ENCODE results near the gene FAM120C. TPM values are rescaled to one million over a fixed set of nuclear protein-coding genes. Genes with fewer than 3 reads are reported as not detected.

FAM120C gene
- total and polyA plus RNA-seq, 2 experiments from 2014 or later = 9.3 to 9.8 TPM

DNA sequence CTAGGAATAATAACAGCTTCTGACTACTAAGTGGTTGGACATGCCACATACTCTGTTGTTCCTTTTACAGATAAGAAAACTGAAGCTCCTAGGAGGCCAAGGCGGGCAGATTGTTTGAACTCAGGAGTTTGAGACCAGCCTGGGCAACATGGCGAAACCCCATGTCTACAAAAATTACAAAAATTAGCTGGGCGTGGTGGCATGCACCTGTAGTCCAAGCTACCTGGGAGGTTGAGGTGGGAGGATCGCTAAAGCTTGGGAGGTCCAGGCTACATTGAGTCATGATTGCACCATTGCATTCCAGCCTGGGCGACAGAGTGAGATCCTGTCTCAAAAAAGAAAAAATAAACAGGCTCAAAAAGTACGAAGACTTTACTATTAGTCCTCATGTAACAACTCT, 108.2 kb downstream of the FAM120C start (continued):
- TF ChIP-seq, protein P1, sequence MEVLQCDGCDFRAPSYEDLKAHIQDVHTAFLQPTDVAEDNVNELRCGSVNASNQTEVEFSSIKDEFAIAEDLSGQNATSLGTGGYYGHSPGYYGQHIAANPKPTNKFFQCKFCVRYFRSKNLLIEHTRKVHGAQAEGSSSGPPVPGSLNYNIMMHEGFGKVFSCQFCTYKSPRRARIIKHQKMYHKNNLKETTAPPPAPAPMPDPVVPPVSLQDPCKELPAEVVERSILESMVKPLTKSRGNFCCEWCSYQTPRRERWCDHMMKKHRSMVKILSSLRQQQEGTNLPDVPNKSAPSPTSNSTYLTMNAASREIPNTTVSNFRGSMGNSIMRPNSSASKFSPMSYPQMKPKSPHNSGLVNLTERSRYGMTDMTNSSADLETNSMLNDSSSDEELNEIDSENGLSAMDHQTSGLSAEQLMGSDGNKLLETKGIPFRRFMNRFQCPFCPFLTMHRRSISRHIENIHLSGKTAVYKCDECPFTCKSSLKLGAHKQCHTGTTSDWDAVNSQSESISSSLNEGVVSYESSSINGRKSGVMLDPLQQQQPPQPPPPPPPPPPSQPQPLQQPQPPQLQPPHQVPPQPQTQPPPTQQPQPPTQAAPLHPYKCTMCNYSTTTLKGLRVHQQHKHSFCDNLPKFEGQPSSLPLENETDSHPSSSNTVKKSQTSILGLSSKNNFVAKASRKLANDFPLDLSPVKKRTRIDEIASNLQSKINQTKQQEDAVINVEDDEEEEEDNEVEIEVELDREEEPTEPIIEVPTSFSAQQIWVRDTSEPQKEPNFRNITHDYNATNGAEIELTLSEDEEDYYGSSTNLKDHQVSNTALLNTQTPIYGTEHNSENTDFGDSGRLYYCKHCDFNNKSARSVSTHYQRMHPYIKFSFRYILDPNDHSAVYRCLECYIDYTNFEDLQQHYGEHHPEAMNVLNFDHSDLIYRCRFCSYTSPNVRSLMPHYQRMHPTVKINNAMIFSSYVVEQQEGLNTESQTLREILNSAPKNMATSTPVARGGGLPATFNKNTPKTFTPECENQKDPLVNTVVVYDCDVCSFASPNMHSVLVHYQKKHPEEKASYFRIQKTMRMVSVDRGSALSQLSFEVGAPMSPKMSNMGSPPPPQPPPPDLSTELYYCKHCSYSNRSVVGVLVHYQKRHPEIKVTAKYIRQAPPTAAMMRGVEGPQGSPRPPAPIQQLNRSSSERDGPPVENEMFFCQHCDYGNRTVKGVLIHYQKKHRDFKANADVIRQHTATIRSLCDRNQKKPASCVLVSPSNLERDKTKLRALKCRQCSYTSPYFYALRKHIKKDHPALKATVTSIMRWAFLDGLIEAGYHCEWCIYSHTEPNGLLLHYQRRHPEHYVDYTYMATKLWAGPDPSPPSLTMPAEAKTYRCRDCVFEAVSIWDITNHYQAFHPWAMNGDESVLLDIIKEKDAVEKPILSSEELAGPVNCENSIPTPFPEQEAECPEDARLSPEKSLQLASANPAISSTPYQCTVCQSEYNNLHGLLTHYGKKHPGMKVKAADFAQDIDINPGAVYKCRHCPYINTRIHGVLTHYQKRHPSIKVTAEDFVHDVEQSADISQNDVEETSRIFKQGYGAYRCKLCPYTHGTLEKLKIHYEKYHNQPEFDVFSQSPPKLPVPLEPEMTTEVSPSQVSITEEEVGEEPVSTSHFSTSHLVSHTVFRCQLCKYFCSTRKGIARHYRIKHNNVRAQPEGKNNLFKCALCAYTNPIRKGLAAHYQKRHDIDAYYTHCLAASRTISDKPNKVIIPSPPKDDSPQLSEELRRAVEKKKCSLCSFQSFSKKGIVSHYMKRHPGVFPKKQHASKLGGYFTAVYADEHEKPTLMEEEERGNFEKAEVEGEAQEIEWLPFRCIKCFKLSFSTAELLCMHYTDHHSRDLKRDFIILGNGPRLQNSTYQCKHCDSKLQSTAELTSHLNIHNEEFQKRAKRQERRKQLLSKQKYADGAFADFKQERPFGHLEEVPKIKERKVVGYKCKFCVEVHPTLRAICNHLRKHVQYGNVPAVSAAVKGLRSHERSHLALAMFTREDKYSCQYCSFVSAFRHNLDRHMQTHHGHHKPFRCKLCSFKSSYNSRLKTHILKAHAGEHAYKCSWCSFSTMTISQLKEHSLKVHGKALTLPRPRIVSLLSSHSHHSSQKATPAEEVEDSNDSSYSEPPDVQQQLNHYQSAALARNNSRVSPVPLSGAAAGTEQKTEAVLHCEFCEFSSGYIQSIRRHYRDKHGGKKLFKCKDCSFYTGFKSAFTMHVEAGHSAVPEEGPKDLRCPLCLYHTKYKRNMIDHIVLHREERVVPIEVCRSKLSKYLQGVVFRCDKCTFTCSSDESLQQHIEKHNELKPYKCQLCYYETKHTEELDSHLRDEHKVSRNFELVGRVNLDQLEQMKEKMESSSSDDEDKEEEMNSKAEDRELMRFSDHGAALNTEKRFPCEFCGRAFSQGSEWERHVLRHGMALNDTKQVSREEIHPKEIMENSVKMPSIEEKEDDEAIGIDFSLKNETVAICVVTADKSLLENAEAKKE (CRISPR knock-in tag; IDR thresholded peaks at IDR 0.05) = no peak
- TF ChIP-seq CREB1 (CRISPR knock-in tag; IDR thresholded peaks at IDR 0.05; ENCODE audit: low read depth) = no peak
- no peak for TF ChIP-seq JUNB (IDR thresholded peaks at IDR 0.05; ENCODE audit: unreplicated experiment)
- no peak for TF ChIP-seq NANOG (IDR thresholded peaks at IDR 0.05; ENCODE audit: borderline replicate concordance)
- TF ChIP-seq, protein P2, sequence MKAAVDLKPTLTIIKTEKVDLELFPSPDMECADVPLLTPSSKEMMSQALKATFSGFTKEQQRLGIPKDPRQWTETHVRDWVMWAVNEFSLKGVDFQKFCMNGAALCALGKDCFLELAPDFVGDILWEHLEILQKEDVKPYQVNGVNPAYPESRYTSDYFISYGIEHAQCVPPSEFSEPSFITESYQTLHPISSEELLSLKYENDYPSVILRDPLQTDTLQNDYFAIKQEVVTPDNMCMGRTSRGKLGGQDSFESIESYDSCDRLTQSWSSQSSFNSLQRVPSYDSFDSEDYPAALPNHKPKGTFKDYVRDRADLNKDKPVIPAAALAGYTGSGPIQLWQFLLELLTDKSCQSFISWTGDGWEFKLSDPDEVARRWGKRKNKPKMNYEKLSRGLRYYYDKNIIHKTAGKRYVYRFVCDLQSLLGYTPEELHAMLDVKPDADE (IDR thresholded peaks at IDR 0.05) = no peak
- TF ChIP-seq POLR2AphosphoS5 (IDR thresholded peaks at IDR 0.05; ENCODE audit: low read depth) = no peak
- TF ChIP-seq EZH2phosphoT487 (IDR thresholded peaks at IDR 0.05; ENCODE audit: unreplicated experiment) = no peak

DNA sequence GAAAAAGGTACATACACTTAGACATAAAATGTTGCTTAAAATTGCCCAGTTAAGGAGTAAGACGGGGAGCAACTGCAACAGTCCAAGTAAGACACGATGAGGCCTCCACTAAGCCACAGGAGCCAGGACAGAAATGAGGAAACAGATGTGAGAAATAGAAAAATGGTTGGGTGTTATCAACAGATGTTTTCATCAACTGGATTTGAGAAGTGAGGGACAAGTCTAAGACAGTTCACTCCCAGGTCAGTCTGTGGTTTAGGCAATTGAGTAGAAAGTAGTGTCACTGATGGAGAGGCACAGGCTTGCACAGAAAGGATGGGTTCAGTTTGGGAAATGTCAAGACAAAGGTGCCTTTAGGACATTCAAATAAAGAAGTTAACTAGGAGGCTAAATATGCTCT, 115.3 kb downstream of the FAM120C start:
- Histone ChIP-seq H3F3A (replicated peaks; ENCODE audit: low read depth) (no peaks in the 10 kb centered on the region), H3K9me2 (ENCODE audit: insufficient read depth) (no peaks in the 10 kb centered on the region), H3K79me2 (replicated peaks; ENCODE audit: insufficient read depth) (no peaks in the 10 kb centered on the region), H3K4me2 (no peak overlapping the region), H3K36me3 (ENCODE audit: insufficient read depth) (no peaks in the 10 kb centered on the region), H2AFZ (no peak overlapping the region), H3K4me1 (ENCODE audit: insufficient read depth) (0 out of 2 replicates have a peak, but pooled peaks cover 2% of the 10 kb centered on the region), H3K4me3 (no peak overlapping the region), H3K27ac (ENCODE audit: low read depth) (no peak overlapping the region), H4K20me1 (replicated peaks; ENCODE audit: insufficient read depth) (no peaks in the 10 kb centered on the region), H3K27me3 (ENCODE audit: insufficient read depth) (no peaks in the 10 kb centered on the region)
- Mint-ChIP-seq H3K9me3 (no peaks in the 10 kb centered on the region), H3K4me1 (peaks cover 9% of the 10 kb centered on the region), H3K36me3 (ENCODE audit: low read depth) (no peaks in the 10 kb centered on the region; the same call in 2 of the 3 replicates), H3K27me3 (ENCODE audit: insufficient read depth, low read depth, poor library complexity) (no peaks in the 10 kb centered on the region), H3K27ac (no peak overlapping the region), H3K4me3 (no peak overlapping the region)
- ATAC-seq (no peak), DNase-seq (ENCODE audit: low spot score) (no peak)
- no peak for TF ChIP-seq POLR2AphosphoS5 (IDR thresholded peaks at IDR 0.05; ENCODE audit: low read depth)
- TF ChIP-seq CREB1 (CRISPR knock-in tag; IDR thresholded peaks at IDR 0.05; ENCODE audit: low read depth) = no peak
- no peak for TF ChIP-seq JUNB (IDR thresholded peaks at IDR 0.05; ENCODE audit: unreplicated experiment)
- TF ChIP-seq, protein P3, sequence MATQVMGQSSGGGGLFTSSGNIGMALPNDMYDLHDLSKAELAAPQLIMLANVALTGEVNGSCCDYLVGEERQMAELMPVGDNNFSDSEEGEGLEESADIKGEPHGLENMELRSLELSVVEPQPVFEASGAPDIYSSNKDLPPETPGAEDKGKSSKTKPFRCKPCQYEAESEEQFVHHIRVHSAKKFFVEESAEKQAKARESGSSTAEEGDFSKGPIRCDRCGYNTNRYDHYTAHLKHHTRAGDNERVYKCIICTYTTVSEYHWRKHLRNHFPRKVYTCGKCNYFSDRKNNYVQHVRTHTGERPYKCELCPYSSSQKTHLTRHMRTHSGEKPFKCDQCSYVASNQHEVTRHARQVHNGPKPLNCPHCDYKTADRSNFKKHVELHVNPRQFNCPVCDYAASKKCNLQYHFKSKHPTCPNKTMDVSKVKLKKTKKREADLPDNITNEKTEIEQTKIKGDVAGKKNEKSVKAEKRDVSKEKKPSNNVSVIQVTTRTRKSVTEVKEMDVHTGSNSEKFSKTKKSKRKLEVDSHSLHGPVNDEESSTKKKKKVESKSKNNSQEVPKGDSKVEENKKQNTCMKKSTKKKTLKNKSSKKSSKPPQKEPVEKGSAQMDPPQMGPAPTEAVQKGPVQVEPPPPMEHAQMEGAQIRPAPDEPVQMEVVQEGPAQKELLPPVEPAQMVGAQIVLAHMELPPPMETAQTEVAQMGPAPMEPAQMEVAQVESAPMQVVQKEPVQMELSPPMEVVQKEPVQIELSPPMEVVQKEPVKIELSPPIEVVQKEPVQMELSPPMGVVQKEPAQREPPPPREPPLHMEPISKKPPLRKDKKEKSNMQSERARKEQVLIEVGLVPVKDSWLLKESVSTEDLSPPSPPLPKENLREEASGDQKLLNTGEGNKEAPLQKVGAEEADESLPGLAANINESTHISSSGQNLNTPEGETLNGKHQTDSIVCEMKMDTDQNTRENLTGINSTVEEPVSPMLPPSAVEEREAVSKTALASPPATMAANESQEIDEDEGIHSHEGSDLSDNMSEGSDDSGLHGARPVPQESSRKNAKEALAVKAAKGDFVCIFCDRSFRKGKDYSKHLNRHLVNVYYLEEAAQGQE (IDR thresholded peaks at IDR 0.05; ENCODE audit: unreplicated experiment) = no peak
- TF ChIP-seq, protein P2 (IDR thresholded peaks at IDR 0.05) = no peak
- no peak for TF ChIP-seq ZNF331 (CRISPR knock-in tag; IDR thresholded peaks at IDR 0.05; ENCODE audit: low read depth)
- no peak for TF ChIP-seq ZNF114 (CRISPR knock-in tag; IDR thresholded peaks at IDR 0.05)
- TF ChIP-seq NANOG (IDR thresholded peaks at IDR 0.05; ENCODE audit: borderline replicate concordance) = no peak
- TF ChIP-seq STAT1 (IDR thresholded peaks at IDR 0.05; ENCODE audit: unreplicated experiment) = no peak
